ENCODE data around the gene RBM23. TPM values are rescaled to one million over a fixed set of nuclear protein-coding genes. Genes with fewer than 3 reads are reported as not detected.

RBM23 gene
- total RNA-seq, 4 donors from 2014 or later, result 48.7 to 127 (median 85.9) TPM

DNA sequence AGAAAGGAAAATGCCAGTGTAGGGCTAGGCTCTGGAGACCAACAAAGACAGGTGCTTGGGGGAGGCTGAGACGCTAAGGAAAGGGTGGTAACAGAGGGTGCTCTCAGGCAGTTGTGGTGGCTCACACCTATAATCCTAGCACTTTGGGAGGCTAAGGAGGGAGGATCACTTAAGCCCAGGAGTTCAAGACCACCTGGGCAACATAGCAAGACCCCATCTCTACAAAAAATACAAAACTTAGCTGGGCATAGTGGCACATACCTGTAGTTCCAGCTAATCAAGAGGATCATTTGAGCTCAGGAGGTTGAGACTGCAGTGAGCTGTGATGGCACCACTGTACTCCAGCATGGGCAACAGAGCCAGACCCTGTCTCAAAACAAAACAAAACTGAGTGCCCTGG is 23.5 kb downstream of the RBM23 start:
- no peak for DNase-seq (ENCODE audit: low spot score)
- TF ChIP-seq, protein P1, sequence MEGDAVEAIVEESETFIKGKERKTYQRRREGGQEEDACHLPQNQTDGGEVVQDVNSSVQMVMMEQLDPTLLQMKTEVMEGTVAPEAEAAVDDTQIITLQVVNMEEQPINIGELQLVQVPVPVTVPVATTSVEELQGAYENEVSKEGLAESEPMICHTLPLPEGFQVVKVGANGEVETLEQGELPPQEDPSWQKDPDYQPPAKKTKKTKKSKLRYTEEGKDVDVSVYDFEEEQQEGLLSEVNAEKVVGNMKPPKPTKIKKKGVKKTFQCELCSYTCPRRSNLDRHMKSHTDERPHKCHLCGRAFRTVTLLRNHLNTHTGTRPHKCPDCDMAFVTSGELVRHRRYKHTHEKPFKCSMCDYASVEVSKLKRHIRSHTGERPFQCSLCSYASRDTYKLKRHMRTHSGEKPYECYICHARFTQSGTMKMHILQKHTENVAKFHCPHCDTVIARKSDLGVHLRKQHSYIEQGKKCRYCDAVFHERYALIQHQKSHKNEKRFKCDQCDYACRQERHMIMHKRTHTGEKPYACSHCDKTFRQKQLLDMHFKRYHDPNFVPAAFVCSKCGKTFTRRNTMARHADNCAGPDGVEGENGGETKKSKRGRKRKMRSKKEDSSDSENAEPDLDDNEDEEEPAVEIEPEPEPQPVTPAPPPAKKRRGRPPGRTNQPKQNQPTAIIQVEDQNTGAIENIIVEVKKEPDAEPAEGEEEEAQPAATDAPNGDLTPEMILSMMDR (IDR thresholded peaks at IDR 0.05), result no peak
- ATAC-seq (ENCODE audit: low FRiP score), result no peak

DNA sequence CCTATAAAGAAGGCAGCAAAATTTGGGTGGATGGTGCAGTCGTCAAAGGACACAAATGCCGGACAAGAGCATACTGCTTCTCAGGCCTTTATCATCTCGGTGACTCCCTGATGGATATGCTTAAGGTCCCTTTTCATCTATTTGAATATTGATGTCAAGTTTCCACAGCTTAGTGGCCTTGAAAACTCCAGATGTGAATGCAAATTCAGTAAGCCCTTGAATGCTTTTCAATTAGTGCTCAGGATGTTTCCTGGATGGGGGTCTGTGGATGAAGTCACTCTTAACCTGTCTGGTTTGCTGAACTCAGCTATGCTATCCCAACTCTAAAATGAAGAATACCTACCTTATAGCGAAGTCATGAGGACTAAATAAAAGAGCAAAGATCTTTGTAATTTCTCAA is 25.2 kb downstream of the RBM23 start:
- DNase-seq (ENCODE audit: low spot score) (no peak), ATAC-seq (ENCODE audit: low FRiP score) (no peak)
- TF ChIP-seq, protein P1 (IDR thresholded peaks at IDR 0.05), result no peak

DNA sequence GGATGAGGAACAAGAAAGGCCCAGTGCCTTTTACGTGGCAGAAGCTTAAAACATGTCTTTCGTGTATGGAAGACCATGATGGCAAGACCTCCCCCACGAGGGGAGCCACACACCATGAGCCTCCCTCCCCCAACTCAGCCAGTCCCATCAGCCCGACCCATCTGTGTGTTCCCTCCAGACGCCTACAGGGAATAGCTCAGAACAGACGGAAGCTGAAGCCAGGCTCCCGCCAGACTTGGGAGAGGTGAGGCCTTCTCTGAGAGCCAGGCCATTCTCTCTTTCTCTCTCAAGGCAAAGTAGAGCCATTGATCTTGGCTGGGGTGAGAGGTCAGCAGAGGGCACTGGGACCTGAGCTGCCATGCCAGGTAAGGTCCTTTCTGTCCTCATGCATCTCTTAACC is 26.5 kb downstream of the RBM23 start:
- TF ChIP-seq, protein P1 (IDR thresholded peaks at IDR 0.05), result no peak
- DNase-seq (ENCODE audit: low spot score) (no peak), ATAC-seq (ENCODE audit: low FRiP score) (no peak)

DNA sequence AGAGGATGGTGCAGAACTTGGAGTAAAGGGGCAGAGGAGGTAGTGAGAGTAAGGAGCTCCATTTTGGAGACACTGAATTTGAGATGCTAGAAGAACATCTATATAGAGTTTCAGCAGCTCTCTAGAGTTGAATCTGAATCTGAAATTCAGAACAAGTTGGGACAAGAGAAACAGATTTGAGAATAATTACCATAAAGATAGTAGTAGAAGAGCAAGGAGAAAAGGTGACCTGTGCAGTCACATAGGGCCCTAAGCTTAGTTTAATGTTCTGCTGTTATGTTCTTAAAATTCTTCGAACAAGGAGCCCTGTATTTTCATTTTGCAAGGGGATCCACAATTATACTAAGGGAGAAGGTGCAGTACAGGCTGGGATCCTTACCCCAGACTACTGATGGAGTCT is 28.5 kb downstream of the RBM23 start:
- DNase-seq (ENCODE audit: low spot score), result no peak
- no peak for ATAC-seq (ENCODE audit: low FRiP score)
- TF ChIP-seq, protein P1 (IDR thresholded peaks at IDR 0.05), result no peak

DNA sequence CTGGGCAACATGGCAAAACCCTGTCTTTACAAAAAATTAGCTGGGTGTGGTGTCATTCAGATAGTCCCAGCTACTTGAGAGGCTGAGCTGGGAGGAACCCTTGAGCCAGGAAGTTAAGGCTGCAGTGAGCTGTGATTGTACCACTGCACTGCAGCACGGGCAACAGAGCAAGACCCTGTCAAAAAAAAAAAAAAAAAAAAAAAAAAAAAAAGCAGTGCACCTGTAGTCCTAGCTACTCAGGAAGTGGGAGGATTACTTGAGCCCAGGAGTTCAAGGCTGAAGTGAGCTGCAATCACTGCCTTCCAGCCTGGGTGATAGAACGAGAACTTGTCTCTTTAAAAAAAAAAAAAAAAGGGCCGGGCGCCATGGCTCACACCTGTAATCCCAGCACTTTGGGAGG is 30.3 kb downstream of the RBM23 start:
- DNase-seq (ENCODE audit: low spot score) (no peak), ATAC-seq (ENCODE audit: low FRiP score) (no peak)
- TF ChIP-seq, protein P1 (IDR thresholded peaks at IDR 0.05), result no peak

DNA sequence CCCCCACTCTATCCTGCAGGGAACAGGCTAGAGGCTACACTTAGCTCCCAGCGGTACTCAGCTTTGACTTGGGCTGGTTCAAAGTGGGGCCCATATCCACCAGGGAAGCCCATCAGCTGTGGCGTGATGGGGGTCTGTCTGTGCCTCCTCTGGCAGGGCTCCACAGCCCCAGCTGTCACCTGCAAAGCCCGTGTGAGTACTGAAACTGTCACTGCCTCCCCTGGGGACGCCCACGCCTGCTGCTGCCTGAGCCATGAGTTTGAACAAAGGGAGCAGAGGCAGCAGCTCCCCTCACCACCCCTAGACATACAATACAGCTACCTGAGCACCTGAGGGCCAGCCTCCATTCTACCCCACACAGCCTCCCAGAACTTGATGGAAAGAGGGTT is 31.0 kb downstream of the RBM23 start:
- DNase-seq (ENCODE audit: low spot score) (no peak), ATAC-seq (ENCODE audit: low FRiP score) (no peak)
- TF ChIP-seq, protein P1 (IDR thresholded peaks at IDR 0.05), result no peak

DNA sequence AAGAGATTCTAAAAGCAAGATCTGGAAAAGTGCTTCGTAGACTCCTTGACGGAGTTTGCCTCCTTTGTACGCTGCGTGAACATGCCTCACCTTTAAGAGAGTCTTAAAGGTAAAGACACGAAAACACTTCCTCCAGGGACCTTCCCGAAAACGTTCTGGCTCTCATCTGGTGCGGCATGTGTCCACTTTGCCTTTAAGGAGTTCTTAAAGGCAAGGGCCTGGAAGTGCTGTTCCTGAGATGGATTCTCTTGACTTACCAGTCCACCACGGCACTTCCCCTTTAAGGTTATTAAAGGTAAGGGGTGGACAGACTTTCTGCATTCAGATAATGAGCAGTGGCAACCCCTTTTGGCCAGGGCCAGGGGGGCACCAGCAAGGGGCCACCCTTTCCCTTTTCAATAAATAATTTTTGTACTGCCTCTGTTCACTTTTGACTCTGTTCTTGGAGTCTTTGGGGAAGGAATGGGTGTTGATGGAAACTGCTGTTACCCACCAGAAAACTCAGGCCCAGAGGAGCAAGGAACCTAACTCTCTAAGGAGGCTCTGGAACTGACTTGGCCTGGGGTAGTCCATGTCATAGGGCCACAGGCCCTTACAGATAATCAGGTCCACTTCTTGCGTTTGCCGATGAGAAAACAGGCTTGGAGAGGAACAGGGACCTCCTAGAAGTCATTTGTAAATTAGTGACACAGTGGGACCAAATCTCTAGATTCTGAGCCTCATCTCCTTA is 31.5 kb downstream of the RBM23 start:
- ATAC-seq (ENCODE audit: low FRiP score) (peak; percentile 84), DNase-seq (ENCODE audit: low spot score) (no peak)
- TF ChIP-seq, protein P1 (IDR thresholded peaks at IDR 0.05), result no peak
